Measurements from ENCODE around the gene ABR.
"Not testable (repeated sequence)": the region's sequence is repeated elsewhere in the genome, so short reads cannot be mapped to it uniquely, and the experiment has no call there.

The ABR gene

GRCh38 chr17:1090465-1091189, 89.2 kb downstream of the ABR start:
- no peak for DNase-seq

- DNase-seq = peak; percentile 26
Observed at GRCh38 chr17:1089915-1090314, 89.9 kb downstream of the ABR start.

- peak; percentile 3 for DNase-seq
Observed at GRCh38 chr17:1087381-1088241, 92.2 kb downstream of the ABR start.

GRCh38 chr17:1083451-1084187, 96.2 kb downstream of the ABR start:
- no peak for DNase-seq

GRCh38 chr17:1082579-1082978, 97.2 kb downstream of the ABR start:
- no peak for DNase-seq

- no peak for DNase-seq
Observed at GRCh38 chr17:1078831-1079561, 100.8 kb downstream of the ABR start.

GRCh38 chr17:1077986-1078711, 101.6 kb downstream of the ABR start:
- DNase-seq = no peak

GRCh38 chr17:1077581-1077985, 102.2 kb downstream of the ABR start:
- no peak for DNase-seq

- DNase-seq = no peak
Observed at GRCh38 chr17:1076982-1077302, 102.8 kb downstream of the ABR start.

GRCh38 chr17:1076299-1076981, 103.3 kb downstream of the ABR start:
- no peak for DNase-seq

- no peak for DNase-seq
Observed at GRCh38 chr17:1074886-1075605, 104.7 kb downstream of the ABR start.

- not testable (repeated sequence) for DNase-seq
Observed at GRCh38 chr17:1073963-1074625, 105.7 kb downstream of the ABR start.

- DNase-seq = no peak
Observed at GRCh38 chr17:1073241-1073962, 106.4 kb downstream of the ABR start.

- no peak for DNase-seq
Observed at GRCh38 chr17:1072551-1072961, 107.2 kb downstream of the ABR start.

- no peak for DNase-seq
Observed at GRCh38 chr17:1071103-1071825, 108.5 kb downstream of the ABR start.

GRCh38 chr17:1070411-1070810, 109.4 kb downstream of the ABR start:
- no peak for DNase-seq

GRCh38 chr17:1069847-1070246, 109.9 kb downstream of the ABR start:
- DNase-seq = no peak

- no peak for DNase-seq
Observed at GRCh38 chr17:1068356-1068755, 111.4 kb downstream of the ABR start.
